Colonic mucosa (tissue), 4 donors: ENCODE results near the gene ATP5F1A. TPM values are rescaled to one million over a fixed set of nuclear protein-coding genes. Genes with fewer than 3 reads are reported as not detected.

Source experiments
- DNase-seq: peaks from one replicate; pipeline ENCODE4 v3.0.0-alpha.2; 2020
- H3K27ac ChIP-seq: fragments of 200-600 bp; one replicate; pipeline ENCODE4 v1.8.0; 2021
- H3K27me3 ChIP-seq: fragments of 200-600 bp; one replicate; pipeline ENCODE4 v1.8.0; 2021
- H3K36me3 ChIP-seq: fragments of 200-600 bp; one replicate; pipeline ENCODE4 v1.8.0; 2021
- H3K4me1 ChIP-seq: fragments of 200-600 bp; one replicate; pipeline ENCODE4 v1.8.0; 2021; ENCODE audit warnings: mild to moderate bottlenecking
- H3K4me3 ChIP-seq: fragments of 200-600 bp; one replicate; pipeline ENCODE4 v1.8.0; 2021
- H3K9ac ChIP-seq, 2 donors: one replicate each; pipeline ENCODE4 v1.7.0; 2013; ENCODE audit warnings: control low read depth in 2 of 2, low read depth in 2 of 2, low read length in 2 of 2
- H3K9me3 ChIP-seq: fragments of 200-600 bp; one replicate; pipeline ENCODE4 v1.8.0; 2021
- CTCF ChIP-seq: fragments of 200-600 bp; IDR thresholded peaks from one replicate; pipeline ENCODE4 v1.8.0; 2022; ENCODE audit warnings: antibody characterized with exemption, mild to moderate bottlenecking
- intact Hi-C: fragments of 100-400 bp; cut with DNase I; formaldehyde crosslinking; loops from one replicate; pipeline ENCODE4 v1.14.1; 2022
- total RNA-seq, 2 donors: library from RNA; stranded (reverse); fragmentation: NEBNext Ultra II Directional in 1 of 2; extraction: Animal tissue kit (Norgen Biotek cat#: 25700) in 1 of 2; gene quantifications; one replicate each; pipeline ENCODE4 v1.2.1, GENCODE V29; 2021
- donor health status: healthy.
- donor health status: DM: no; HTN: no; CAD: no.
- donor health status: DM: no; HTN: no; CAD: no.

Gene ATP5F1A
- total RNA-seq, 2 donors from 2014 or later = 792 to 799 TPM

GRCh38 chr18:46072376-46072867, 25.7 kb downstream of the ATP5F1A start:
- intact Hi-C loops = loop anchor here (5.0 to 10.0 kb wide), 3 partner anchors 105 to 408 kb away; partner anchors contain the start of gene EPG5
- Histone ChIP-seq H3K27ac (no peak overlapping the region), H3K9me3 (no peaks in the 10 kb centered on the region), H3K36me3 (no peaks in the 10 kb centered on the region), H3K9ac (peak overlapping the region; percentile 81 to 84), H3K27me3 (no peaks in the 10 kb centered on the region), H3K4me1 (peaks cover 6% of the 10 kb centered on the region), H3K4me3 (peak overlapping the region; percentile 79)
- DNase-seq = no peak
- no peak for TF ChIP-seq CTCF

GRCh38 chr18:46071653-46072375, 26.3 kb downstream of the ATP5F1A start, which contains the start of gene PSTPIP2:
Gene PSTPIP2 (minus strand): TSS chr18:46072260. CDS start chr18:46072188, 72 bp downstream.
- H3K4me1 ChIP-seq = peaks cover 6% of the 10 kb centered on the region
- peak; percentile 68 for DNase-seq
- TF ChIP-seq CTCF = no peak
- peak within 1 kb of the TSS; percentile 81 to 84 for H3K9ac ChIP-seq
- peak within 1 kb of the TSS; percentile 79 for H3K4me3 ChIP-seq
- intact Hi-C loops = loop anchor here (5.0 to 10.0 kb wide), 3 partner anchors 105 to 407 kb away; partner anchors contain the start of gene EPG5
- no peaks in the 10 kb centered on the region for H3K9me3 ChIP-seq
- H3K27me3 ChIP-seq = no peaks in the 10 kb centered on the region
- H3K36me3 ChIP-seq = no peaks in the 10 kb centered on the region
- peak within 1 kb of the TSS; percentile 8 for H3K27ac ChIP-seq

- Histone ChIP-seq H3K4me1 (peaks cover 6% of the 10 kb centered on the region), H3K36me3 (no peaks in the 10 kb centered on the region), H3K9me3 (no peaks in the 10 kb centered on the region), H3K9ac (peak overlapping the region; percentile 81 to 84), H3K27ac (no peak overlapping the region), H3K4me3 (peak overlapping the region; percentile 79), H3K27me3 (no peaks in the 10 kb centered on the region)
- intact Hi-C loops = loop anchor here (5.0 to 10.0 kb wide), 3 partner anchors 104 to 406 kb away; partner anchors contain the start of gene EPG5
- no peak for TF ChIP-seq CTCF
- DNase-seq = no peak
These were observed 27.1 kb downstream of the ATP5F1A start for GRCh38 chr18:46070815-46071652.

GRCh38 chr18:46070232-46070631, 27.9 kb downstream of the ATP5F1A start:
- Histone ChIP-seq H3K27ac (no peak overlapping the region), H3K4me3 (no peak overlapping the region), H3K9ac (no peak overlapping the region), H3K4me1 (peaks cover 6% of the 10 kb centered on the region), H3K27me3 (no peaks in the 10 kb centered on the region), H3K36me3 (no peaks in the 10 kb centered on the region), H3K9me3 (no peaks in the 10 kb centered on the region)
- intact Hi-C loops = loop anchor here (5.0 to 10.0 kb wide), 3 partner anchors 103 to 405 kb away; partner anchors contain the start of gene EPG5
- TF ChIP-seq CTCF = no peak
- no peak for DNase-seq

GRCh38 chr18:46069524-46069923, 28.6 kb downstream of the ATP5F1A start:
- no peak overlapping the region for H3K27ac ChIP-seq
- H3K9ac ChIP-seq = no peak overlapping the region
- no peaks in the 10 kb centered on the region for H3K27me3 ChIP-seq
- H3K9me3 ChIP-seq = no peaks in the 10 kb centered on the region
- intact Hi-C loops = loop anchor here (10.0 kb wide), 1 partner anchor 385 kb away; no protein-coding TSS in a partner anchor
- H3K4me1 ChIP-seq = peaks cover 6% of the 10 kb centered on the region
- H3K4me3 ChIP-seq = no peak overlapping the region
- DNase-seq = no peak
- TF ChIP-seq CTCF = no peak
- no peaks in the 10 kb centered on the region for H3K36me3 ChIP-seq
